ENCODE data around the gene DDX42.

Gene DDX42

GRCh38 chr17:63822537-63822936 is 48.6 kb downstream of the DDX42 start:
- no peak for DNase-seq (ENCODE audit: low spot score)

DNA sequence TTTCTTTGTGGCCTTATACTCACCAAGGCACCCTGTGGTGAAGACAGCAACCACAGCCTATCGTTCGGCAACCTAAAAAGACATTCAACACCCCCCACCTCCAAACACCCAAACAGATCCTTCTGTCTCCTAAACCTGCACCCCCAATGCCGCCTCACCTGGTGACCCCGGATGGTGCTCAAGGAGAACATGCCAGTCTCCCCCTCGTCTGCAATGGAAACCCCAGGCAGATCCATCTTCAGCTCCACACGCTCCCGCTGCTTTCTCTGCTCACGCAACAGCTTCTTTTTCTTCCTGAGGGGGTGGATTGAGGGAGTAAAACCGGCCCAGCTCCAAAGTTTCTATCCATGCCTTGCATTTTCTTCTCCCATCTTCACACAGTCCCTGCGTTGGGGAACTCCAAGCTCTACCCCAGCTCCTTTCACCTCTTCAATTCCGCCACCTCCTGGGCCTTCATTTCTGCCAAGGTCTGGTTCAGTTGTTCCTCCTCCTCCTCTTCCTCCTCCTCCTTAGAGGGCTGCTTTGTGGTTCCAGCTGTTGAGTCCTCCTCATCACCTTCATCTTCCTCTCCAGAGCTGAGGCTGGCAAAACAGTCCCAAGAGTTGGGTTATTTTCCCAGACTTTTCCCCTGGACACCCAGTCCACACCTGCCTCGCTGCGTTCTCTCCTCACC is 49.8 kb downstream of the DDX42 start:
- DNase-seq (ENCODE audit: low spot score), result no peak

GRCh38 chr17:63824362-63824761 is 50.4 kb downstream of the DDX42 start:
- no peak for DNase-seq (ENCODE audit: low spot score)

GRCh38 chr17:63826468-63827001 is 52.6 kb downstream of the DDX42 start:
- DNase-seq (ENCODE audit: low spot score), result no peak

DNA sequence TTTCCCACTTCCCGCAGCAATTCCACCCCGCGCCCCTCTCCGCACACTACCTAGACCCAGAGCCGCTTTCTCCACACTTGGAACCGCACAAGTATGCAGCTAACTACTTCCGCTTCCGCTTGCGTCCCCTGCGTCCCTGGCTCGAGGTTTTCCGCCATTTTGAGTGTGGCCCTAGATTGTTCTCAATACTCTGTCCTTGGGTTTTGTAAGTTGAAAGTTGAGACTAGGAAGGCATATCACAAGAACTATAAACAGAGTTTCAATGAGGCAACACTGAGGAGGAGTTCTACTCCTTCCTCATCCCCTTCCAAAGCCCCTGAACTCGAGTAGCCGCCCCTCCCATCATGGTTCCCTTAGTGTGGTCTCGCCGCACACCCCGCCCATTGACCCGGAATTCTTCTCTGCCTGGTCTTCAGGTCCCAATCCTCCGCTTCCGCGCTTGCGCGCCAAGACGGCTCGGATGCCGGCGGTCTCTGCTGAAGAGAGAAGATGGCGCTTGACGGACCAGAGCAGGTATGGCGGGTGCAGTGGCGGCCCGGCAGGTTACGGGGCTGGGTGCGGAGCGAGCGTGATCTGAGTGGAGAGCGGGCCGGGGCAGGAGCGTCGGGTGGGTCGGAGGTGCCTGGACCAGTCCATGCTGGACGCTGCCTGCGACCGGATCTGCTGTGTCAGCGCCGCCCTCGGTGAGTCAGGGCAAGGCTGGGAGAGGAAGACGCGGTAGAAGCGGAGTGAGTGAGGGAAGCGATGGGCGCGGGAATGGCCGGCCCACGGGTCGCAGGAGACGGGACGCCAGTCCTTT is 53.2 kb downstream of the DDX42 start, which contains the start of the genes FTSJ3 and PSMC5:
FTSJ3 (minus strand) TSS at position 662 of the 799 bp plus-strand sequence. CDS start 761 bp downstream, outside the sequence.
PSMC5 (plus strand) TSS at position 430 of the 799 bp plus-strand sequence; CDS start at position 490, 60 bp downstream.
- peak; percentile 99 for DNase-seq (ENCODE audit: low spot score)

GRCh38 chr17:63827801-63828221 is 53.8 kb downstream of the DDX42 start:
- no peak for DNase-seq (ENCODE audit: low spot score)

DNA sequence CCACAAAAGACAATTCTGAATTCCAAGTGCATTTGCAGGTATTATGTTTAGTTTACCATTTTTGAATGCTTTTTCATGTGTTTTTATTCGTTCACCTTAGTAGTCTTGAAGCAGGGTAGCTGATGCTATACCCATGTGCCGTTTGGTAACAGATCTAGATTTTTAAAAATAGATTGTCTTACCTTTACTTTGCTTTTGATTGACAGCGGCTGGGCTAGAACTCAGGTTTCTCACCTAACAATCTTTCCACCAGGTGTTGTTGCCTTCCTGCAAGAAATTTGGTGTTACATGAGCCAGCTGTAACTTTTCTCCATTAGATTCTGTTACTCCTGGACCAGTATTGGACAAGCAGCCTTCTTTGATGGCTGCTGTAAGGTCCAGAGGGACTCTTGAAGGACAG is 55.0 kb downstream of the DDX42 start:
- DNase-seq (ENCODE audit: low spot score), result no peak

DNA sequence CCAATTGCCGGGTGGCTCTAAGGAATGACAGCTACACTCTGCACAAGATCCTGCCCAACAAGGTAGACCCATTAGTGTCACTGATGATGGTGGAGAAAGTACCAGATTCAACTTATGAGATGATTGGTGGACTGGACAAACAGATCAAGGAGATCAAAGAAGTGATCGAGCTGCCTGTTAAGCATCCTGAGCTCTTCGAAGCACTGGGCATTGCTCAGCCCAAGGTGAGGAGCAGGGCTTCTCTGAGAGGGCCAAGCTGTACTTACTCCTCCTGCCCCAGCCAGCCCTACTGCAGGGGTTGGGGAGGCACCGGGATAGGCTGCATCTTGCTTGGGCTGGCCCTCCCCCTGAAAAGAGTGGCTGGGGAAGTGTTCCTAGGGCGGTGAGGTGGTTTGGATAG is 56.3 kb downstream of the DDX42 start:
- no peak for DNase-seq (ENCODE audit: low spot score)

DNA sequence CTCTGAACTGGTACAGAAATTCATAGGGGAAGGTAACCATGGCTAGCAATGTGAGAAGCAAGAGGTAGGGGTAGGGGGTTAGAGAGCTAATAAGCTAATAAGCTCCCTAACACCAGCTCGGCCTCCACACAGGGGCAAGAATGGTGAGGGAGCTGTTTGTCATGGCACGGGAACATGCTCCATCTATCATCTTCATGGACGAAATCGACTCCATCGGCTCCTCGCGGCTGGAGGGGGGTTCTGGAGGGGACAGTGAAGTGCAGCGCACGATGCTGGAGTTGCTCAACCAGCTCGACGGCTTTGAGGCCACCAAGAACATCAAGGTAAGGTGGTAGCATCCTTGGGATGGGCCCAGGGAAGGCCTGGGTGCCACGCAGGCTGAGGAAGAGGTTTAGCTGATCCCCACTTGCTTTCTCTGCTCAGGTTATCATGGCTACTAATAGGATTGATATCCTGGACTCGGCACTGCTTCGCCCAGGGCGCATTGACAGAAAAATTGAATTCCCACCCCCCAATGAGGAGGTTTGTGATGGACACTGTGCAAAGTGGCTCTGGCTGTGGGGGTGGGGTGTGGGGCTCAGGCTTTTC is 57.0 kb downstream of the DDX42 start:
- DNase-seq (ENCODE audit: low spot score), result no peak

DNA sequence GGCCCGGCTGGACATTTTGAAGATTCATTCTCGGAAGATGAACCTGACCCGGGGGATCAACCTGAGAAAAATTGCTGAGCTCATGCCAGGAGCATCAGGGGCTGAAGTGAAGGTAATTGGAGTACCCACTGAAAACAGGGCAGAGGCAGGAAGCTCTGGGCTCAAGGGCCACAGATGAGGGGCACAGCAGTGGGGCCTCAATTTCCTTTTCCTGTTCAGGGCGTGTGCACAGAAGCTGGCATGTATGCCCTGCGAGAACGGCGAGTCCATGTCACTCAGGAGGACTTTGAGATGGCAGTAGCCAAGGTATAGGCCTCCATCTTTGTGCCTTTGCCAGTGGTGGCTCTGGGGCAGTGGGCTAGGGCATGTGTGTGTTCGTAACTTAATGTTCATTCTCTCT is 57.5 kb downstream of the DDX42 start:
- DNase-seq (ENCODE audit: low spot score), result no peak

DNA sequence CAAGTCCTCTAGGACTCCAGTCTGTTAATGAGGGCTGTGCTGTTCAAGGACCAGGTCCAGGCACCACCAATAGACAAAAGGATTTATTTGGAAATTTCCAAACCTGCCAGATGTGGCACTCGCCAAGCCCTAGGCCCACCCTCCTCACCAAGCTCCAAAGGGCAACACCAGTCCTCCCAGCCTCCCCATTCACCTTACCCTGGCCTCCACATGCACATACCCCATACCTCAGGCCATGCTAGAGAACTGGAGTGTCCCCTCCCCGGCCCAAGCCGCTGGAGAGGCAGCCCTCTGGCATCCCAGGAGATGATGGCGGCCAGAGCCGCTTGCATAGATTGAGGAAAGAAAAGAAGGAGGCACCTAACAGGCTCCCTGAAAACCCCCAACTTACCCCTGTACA is 58.0 kb downstream of the DDX42 start:
- DNase-seq (ENCODE audit: low spot score), result no peak

- no peak for DNase-seq (ENCODE audit: low spot score)
Observed at GRCh38 chr17:63832455-63832854, 58.5 kb downstream of the DDX42 start.

GRCh38 chr17:63833026-63833740 is 59.2 kb downstream of the DDX42 start:
- no peak for DNase-seq (ENCODE audit: low spot score)

- DNase-seq (ENCODE audit: low spot score), result no peak
Observed at GRCh38 chr17:63833741-63834373, 59.9 kb downstream of the DDX42 start.

DNA sequence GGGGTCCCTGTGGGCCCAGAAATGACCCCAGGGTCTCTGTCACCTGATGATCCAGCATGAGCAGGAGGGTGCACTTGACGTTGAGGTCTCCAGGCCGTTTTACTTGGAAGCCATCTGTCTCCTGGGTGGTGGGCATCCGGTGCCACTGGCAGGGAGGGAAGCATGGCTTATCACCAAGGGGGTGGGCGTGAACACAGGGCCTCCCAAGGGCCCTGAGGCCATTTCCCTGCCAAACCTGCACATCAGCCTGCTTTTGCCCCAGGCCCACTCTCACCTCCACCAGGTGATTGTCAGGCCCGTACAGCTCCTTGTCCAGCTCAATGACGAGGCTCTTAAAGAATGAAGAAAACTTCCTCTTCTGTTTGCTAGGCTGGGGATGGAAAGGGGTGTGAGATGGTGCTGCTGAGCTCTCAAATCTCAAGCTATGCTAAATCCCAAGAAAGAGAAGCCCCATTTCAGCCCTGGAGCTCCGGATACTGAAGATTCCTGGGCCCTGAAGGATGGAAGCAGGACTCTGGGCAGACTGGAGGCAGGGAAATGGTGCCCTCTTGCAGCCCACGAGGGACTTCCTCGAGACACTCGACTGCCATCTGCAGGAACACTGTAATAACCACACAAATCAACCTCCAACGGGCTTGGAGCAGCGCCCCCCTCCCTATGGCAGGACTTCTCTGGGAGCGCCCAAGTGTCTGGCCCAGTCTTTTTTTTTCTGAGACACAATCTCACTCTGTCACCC is 60.6 kb downstream of the DDX42 start:
- peak; percentile 88 for DNase-seq (ENCODE audit: low spot score)

GRCh38 chr17:63835167-63835720 is 61.3 kb downstream of the DDX42 start:
- DNase-seq (ENCODE audit: low spot score), result no peak

- DNase-seq (ENCODE audit: low spot score), result no peak
Observed at GRCh38 chr17:63836811-63837210, 62.8 kb downstream of the DDX42 start.

DNA sequence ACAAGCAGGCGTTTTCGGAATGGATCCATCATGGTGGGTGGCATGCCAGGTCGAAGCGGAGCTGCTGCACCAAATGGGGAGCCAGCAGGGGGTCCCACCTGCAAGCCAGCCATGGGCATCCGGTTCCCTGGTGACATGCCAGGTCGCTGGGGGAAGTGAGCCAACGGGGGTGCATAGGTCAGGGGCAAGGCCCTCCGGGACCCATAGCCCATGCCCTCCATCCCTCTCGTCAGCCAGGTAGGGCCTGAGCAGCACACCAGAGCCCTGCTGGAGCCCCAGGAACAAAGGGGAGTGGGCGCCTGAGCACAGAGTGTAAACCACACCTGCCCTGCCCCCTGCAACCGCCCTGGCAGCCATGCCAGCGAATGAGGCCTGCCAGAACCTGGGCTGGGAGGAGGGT is 63.5 kb downstream of the DDX42 start:
- DNase-seq (ENCODE audit: low spot score), result no peak

- no peak for DNase-seq (ENCODE audit: low spot score)
Observed at GRCh38 chr17:63837962-63838600, 64.1 kb downstream of the DDX42 start.

GRCh38 chr17:63838631-63839171 is 64.7 kb downstream of the DDX42 start:
- peak; percentile 95 for DNase-seq (ENCODE audit: low spot score)

All from Ammon's horn (tissue), 1 donor.